HepG2 (cell line): ENCODE measurements around the gene NPW. TPM values are rescaled to one million over a fixed set of nuclear protein-coding genes. Genes with fewer than 3 reads are reported as not detected.

Source experiments
- BHLHE40 ChIP-seq: IDR thresholded peaks from 2 replicates; pipeline ENCODE4 v1.6.1; 2011; ENCODE audit warnings: low read length, improper control_type of control experiment
- ELF3 ChIP-seq: IDR thresholded peaks from 2 replicates; pipeline ENCODE4 v1.6.1; 2016; ENCODE audit warnings: missing genetic modification reagents, missing compliant biosample characterization
- HOXD1 ChIP-seq: sonication (generic); formaldehyde crosslinking; IDR thresholded peaks from 2 replicates; pipeline ENCODE4 v1.5.0; 2020; ENCODE audit warnings: missing genetic modification reagents
- KLF15 ChIP-seq: sonication (generic); formaldehyde crosslinking; IDR thresholded peaks from 2 replicates; pipeline ENCODE4 v1.8.1; 2023; ENCODE audit warnings: borderline replicate concordance, mild to moderate bottlenecking, inconsistent platforms, missing genetic modification reagents, mixed read lengths
- MED13 ChIP-seq: sonication (generic); formaldehyde crosslinking; IDR thresholded peaks from 2 replicates; pipeline ENCODE4 v1.5.0; 2020; ENCODE audit warnings: missing genetic modification reagents
- PAF1 ChIP-seq: IDR thresholded peaks from 2 replicates; pipeline ENCODE4 v1.6.1; 2016; ENCODE audit warnings: missing genetic modification reagents, missing compliant biosample characterization
- POGZ ChIP-seq: sonication (generic); formaldehyde crosslinking; IDR thresholded peaks from 2 replicates; pipeline ENCODE4 v1.4.0; 2020; ENCODE audit warnings: mild to moderate bottlenecking, missing genetic modification reagents
- RBAK ChIP-seq: sonication (generic); formaldehyde crosslinking; IDR thresholded peaks from 2 replicates; pipeline ENCODE4 v1.5.1; 2020; ENCODE audit warnings: mild to moderate bottlenecking, missing genetic modification reagents
- RORA ChIP-seq: sonication (generic); formaldehyde crosslinking; IDR thresholded peaks from 2 replicates; pipeline ENCODE4 v1.5.0; 2020; ENCODE audit warnings: mild to moderate bottlenecking, missing genetic modification reagents, moderate library complexity
- SMYD3 ChIP-seq: sonication (generic); formaldehyde crosslinking; IDR thresholded peaks from 2 replicates; pipeline ENCODE4 v1.8.1; 2023; ENCODE audit warnings: mild to moderate bottlenecking, missing genetic modification reagents
- TRIM24 ChIP-seq: sonication (generic); formaldehyde crosslinking; IDR thresholded peaks from 2 replicates; pipeline ENCODE4 v1.8.0; 2022; ENCODE audit warnings: mild to moderate bottlenecking, missing genetic modification reagents
- ZNF12 ChIP-seq: sonication (generic); formaldehyde crosslinking; IDR thresholded peaks from 2 replicates; pipeline ENCODE4 v1.5.0; 2020; ENCODE audit warnings: missing genetic modification reagents
- ZNF17 ChIP-seq: sonication (generic); formaldehyde crosslinking; IDR thresholded peaks from 2 replicates; pipeline ENCODE4 v1.5.0; 2020; ENCODE audit warnings: mild to moderate bottlenecking, missing genetic modification reagents
- ZNF260 ChIP-seq: sonication (generic); formaldehyde crosslinking; IDR thresholded peaks from 2 replicates; pipeline ENCODE4 v1.4.0; 2020; ENCODE audit warnings: missing genetic modification reagents, low read depth, mild to moderate bottlenecking, borderline replicate concordance
- ZNF563 ChIP-seq: sonication (generic); formaldehyde crosslinking; IDR thresholded peaks from 2 replicates; pipeline ENCODE4 v1.8.0; 2022; ENCODE audit warnings: mild to moderate bottlenecking, moderate library complexity, missing genetic modification reagents
- ZNF605 ChIP-seq: sonication (generic); formaldehyde crosslinking; IDR thresholded peaks from 2 replicates; pipeline ENCODE4 v1.8.0; 2022; ENCODE audit warnings: mild to moderate bottlenecking, missing genetic modification reagents
- ZNF709 ChIP-seq: sonication (generic); formaldehyde crosslinking; IDR thresholded peaks from 2 replicates; pipeline ENCODE4 v1.5.0; 2020; ENCODE audit warnings: mild to moderate bottlenecking, missing genetic modification reagents
- ZNF772 ChIP-seq: sonication (generic); formaldehyde crosslinking; IDR thresholded peaks from 2 replicates; pipeline ENCODE4 v1.5.0; 2020; ENCODE audit warnings: mild to moderate bottlenecking, missing genetic modification reagents
- polyA plus RNA-seq, 8 experiments: library from polyadenylated mRNA; depleted of rRNA in 3 of 8; stranded (reverse) in 7 of 8; unstranded in 1 of 8; fragments of >200 nt; fragmentation: Illumina TruSeq in 4 of 8; extraction: Trizol in 4 of 8; gene quantifications; 2 replicates each; pipeline versions ENCODE4 v1.2.1 to v1.2.3, GENCODE V29; 2011 to 2016; ENCODE audit warnings: low read depth in 4 of 8, missing spikeins in 1 of 8, mixed read lengths in 1 of 8; ENCODE audit not compliant: insufficient read depth in 1 of 8
- total RNA-seq, 5 experiments: library from RNA; depleted of rRNA; stranded (reverse); fragments of >200 nt; fragmentation: Illumina TruSeq; extraction: Trizol; gene quantifications; 2 replicates each; pipeline ENCODE4 v1.2.3, GENCODE V29; 2016; ENCODE audit warnings: low read depth in 1 of 5
- TF ChIP-seq, protein P1 (sequence below): sonication (generic); formaldehyde crosslinking; IDR thresholded peaks from 2 replicates; pipeline ENCODE4 v1.4.0; 2020; ENCODE audit warnings: missing genetic modification reagents
- TF ChIP-seq, protein P2 (sequence below): sonication (generic); formaldehyde crosslinking; IDR thresholded peaks from 2 replicates; pipeline ENCODE4 v1.5.1; 2020; ENCODE audit warnings: missing genetic modification reagents, mild to moderate bottlenecking, borderline replicate concordance
- TF ChIP-seq, protein P3 (sequence below): sonication (generic); formaldehyde crosslinking; IDR thresholded peaks from 2 replicates; pipeline ENCODE4; 2020; ENCODE audit warnings: missing genetic modification reagents, mild to moderate bottlenecking, borderline replicate concordance
- TF ChIP-seq, protein P4 (sequence below): sonication (generic); formaldehyde crosslinking; IDR thresholded peaks from 2 replicates; pipeline ENCODE4 v1.4.0; 2020; ENCODE audit warnings: missing genetic modification reagents, borderline replicate concordance

NPW gene
- total and polyA plus RNA-seq, 2 of the 13 experiments (the other 11 are each of a cell fraction or from before 2014, with no cell fraction given): 0.24 to 0.97 TPM

DNA sequence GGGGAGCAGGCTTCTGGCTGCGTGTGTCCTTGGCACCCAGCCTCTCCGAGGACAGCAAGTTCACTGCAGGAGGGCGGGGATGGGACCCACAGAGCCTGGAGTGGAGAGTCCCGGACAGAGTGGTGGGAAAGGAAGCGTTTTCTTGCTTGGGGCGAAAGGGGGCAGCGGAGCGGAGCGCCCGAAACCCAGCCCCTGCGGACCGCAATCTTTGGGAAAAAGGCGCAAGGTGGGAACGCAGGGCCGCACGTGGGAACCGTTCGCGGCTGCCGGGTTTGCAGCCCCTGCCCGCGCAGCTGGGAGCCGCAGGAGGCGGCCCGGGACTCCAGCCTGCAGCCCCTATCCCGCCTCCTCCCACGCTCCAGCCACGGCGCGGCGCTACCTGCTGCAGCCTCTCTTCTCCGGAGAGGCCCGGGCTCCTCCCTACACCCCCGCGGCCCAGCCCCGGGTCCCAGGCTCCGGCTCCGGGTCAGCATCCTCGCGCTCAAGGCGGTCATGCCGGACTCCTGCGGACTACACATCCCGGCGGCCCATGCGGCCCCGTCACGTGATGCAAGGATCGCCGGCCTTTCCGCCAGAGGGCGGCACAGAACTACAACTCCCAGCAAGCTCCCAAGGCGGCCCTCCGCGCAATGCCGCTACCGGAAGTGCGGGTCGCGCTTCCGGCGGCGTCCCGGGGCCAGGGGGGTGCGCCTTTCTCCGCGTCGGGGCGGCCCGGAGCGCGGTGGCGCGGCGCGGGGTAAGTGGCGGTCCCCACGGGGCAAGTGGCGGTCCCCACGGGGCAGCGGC, 27.9 kb downstream of the NPW start, which contains the start of the genes NTHL1 and TSC2 (continued):
- TF ChIP-seq ZNF605 (peak; percentile 66; the same call in 1 of the 2 replicates), ZNF17 (no peak), SMYD3 (no peak), RORA (CRISPR knock-in tag) (no peak), ZNF709 (peak; percentile 49; the same call in 1 of the 2 replicates), TRIM24 (CRISPR knock-in tag) (no peak), RBAK (CRISPR knock-in tag) (no peak), POGZ (CRISPR knock-in tag) (no peak), MED13 (CRISPR knock-in tag) (no peak), ELF3 (CRISPR knock-in tag) (peak; percentile 77), ZNF260 (CRISPR knock-in tag) (no peak), KLF15 (CRISPR knock-in tag) (no peak), ZNF772 (CRISPR knock-in tag) (no peak), HOXD1 (no peak; the same call in none of the 2 replicates), PAF1 (CRISPR knock-in tag) (no peak), ZNF563 (CRISPR knock-in tag) (peak; percentile 53; the same call in 1 of the 2 replicates), ZNF12 (CRISPR knock-in tag) (peak; percentile 40; the same call in 1 of the 2 replicates), BHLHE40 (peak; percentile 82)
- TF ChIP-seq, protein P1, sequence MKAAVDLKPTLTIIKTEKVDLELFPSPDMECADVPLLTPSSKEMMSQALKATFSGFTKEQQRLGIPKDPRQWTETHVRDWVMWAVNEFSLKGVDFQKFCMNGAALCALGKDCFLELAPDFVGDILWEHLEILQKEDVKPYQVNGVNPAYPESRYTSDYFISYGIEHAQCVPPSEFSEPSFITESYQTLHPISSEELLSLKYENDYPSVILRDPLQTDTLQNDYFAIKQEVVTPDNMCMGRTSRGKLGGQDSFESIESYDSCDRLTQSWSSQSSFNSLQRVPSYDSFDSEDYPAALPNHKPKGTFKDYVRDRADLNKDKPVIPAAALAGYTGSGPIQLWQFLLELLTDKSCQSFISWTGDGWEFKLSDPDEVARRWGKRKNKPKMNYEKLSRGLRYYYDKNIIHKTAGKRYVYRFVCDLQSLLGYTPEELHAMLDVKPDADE (CRISPR knock-in tag): 0 out of 2 replicates have a peak, but pooled peaks have one; percentile 41
- TF ChIP-seq, protein P2, sequence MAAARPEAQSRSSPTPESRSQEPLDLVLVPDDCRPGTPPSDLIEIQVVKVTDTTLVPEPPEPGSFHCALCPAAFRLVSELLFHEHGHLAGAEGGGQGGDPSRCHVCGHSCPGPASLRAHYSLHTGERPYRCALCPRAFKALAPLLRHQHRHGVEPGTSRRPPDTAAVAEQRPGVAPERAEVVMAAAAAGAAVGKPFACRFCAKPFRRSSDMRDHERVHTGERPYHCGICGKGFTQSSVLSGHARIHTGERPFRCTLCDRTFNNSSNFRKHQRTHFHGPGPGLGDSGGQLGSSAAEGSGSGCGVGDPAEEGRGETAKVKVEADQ (CRISPR knock-in tag): peak; percentile 73
- TF ChIP-seq, protein P3, sequence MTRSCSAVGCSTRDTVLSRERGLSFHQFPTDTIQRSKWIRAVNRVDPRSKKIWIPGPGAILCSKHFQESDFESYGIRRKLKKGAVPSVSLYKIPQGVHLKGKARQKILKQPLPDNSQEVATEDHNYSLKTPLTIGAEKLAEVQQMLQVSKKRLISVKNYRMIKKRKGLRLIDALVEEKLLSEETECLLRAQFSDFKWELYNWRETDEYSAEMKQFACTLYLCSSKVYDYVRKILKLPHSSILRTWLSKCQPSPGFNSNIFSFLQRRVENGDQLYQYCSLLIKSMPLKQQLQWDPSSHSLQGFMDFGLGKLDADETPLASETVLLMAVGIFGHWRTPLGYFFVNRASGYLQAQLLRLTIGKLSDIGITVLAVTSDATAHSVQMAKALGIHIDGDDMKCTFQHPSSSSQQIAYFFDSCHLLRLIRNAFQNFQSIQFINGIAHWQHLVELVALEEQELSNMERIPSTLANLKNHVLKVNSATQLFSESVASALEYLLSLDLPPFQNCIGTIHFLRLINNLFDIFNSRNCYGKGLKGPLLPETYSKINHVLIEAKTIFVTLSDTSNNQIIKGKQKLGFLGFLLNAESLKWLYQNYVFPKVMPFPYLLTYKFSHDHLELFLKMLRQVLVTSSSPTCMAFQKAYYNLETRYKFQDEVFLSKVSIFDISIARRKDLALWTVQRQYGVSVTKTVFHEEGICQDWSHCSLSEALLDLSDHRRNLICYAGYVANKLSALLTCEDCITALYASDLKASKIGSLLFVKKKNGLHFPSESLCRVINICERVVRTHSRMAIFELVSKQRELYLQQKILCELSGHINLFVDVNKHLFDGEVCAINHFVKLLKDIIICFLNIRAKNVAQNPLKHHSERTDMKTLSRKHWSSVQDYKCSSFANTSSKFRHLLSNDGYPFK: no peak; the same call in 1 of the 2 replicates
- TF ChIP-seq, protein P4, sequence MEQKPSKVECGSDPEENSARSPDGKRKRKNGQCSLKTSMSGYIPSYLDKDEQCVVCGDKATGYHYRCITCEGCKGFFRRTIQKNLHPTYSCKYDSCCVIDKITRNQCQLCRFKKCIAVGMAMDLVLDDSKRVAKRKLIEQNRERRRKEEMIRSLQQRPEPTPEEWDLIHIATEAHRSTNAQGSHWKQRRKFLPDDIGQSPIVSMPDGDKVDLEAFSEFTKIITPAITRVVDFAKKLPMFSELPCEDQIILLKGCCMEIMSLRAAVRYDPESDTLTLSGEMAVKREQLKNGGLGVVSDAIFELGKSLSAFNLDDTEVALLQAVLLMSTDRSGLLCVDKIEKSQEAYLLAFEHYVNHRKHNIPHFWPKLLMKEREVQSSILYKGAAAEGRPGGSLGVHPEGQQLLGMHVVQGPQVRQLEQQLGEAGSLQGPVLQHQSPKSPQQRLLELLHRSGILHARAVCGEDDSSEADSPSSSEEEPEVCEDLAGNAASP (CRISPR knock-in tag): no peak; the same call in 1 of the 2 replicates
